Fibroblast of the aortic adventitia (primary cell): ENCODE results near the gene FLII. TPM values are rescaled to one million over a fixed set of nuclear protein-coding genes. Genes with fewer than 3 reads are reported as not detected.

Source experiments
- DNase-seq: peaks from one replicate; pipeline ENCODE4 v3.0.0-alpha.2; 2010; ENCODE audit warnings: low read depth
- H3K4me3 ChIP-seq: 2 replicates; pipeline ENCODE4 v1.5.1; 2011; ENCODE audit warnings: low read depth, mild to moderate bottlenecking, control low read depth, low read length, moderate library complexity
- CTCF ChIP-seq: IDR thresholded peaks from 2 replicates; pipeline ENCODE4 v1.5.1; 2011; ENCODE audit warnings: mild to moderate bottlenecking, low read length, control low read depth, inconsistent platforms; ENCODE audit not compliant: insufficient read depth
- total RNA-seq: library from RNA; depleted of rRNA; stranded (reverse); fragments of >200 nt; gene quantifications from 2 replicates; pipeline ENCODE4 v1.2.3, GENCODE V29; 2012; ENCODE audit warnings: low replicate concordance

Gene FLII
- total RNA-seq, 1 donor = 305 TPM

GRCh38 chr17:18254888-18255649 is 3.5 kb downstream of the FLII start:
- no peak overlapping the region for H3K4me3 ChIP-seq
- DNase-seq = no peak
- no peak for TF ChIP-seq CTCF

- DNase-seq = no peak
- H3K4me3 ChIP-seq = no peak overlapping the region
- no peak for TF ChIP-seq CTCF
Measured at GRCh38 chr17:18253947-18254821, 4.4 kb downstream of the FLII start.

- H3K4me3 ChIP-seq = no peak overlapping the region
- DNase-seq = no peak
- TF ChIP-seq CTCF = no peak
Measured at GRCh38 chr17:18253187-18253884, 5.2 kb downstream of the FLII start.

GRCh38 chr17:18252160-18252559 is 6.4 kb downstream of the FLII start:
- H3K4me3 ChIP-seq = no peak overlapping the region
- DNase-seq = no peak
- TF ChIP-seq CTCF = no peak

GRCh38 chr17:18251204-18251603 is 7.3 kb downstream of the FLII start:
- H3K4me3 ChIP-seq = no peak overlapping the region
- TF ChIP-seq CTCF = no peak
- no peak for DNase-seq

GRCh38 chr17:18250708-18251107 is 7.8 kb downstream of the FLII start:
- no peak for DNase-seq
- no peak overlapping the region for H3K4me3 ChIP-seq
- no peak for TF ChIP-seq CTCF
